ENCODE results near the gene ADGRL3. TPM values are rescaled to one million over a fixed set of nuclear protein-coding genes. Genes with fewer than 3 reads are reported as not detected.

The ADGRL3 gene
- 55.9 TPM for total RNA-seq

DNA sequence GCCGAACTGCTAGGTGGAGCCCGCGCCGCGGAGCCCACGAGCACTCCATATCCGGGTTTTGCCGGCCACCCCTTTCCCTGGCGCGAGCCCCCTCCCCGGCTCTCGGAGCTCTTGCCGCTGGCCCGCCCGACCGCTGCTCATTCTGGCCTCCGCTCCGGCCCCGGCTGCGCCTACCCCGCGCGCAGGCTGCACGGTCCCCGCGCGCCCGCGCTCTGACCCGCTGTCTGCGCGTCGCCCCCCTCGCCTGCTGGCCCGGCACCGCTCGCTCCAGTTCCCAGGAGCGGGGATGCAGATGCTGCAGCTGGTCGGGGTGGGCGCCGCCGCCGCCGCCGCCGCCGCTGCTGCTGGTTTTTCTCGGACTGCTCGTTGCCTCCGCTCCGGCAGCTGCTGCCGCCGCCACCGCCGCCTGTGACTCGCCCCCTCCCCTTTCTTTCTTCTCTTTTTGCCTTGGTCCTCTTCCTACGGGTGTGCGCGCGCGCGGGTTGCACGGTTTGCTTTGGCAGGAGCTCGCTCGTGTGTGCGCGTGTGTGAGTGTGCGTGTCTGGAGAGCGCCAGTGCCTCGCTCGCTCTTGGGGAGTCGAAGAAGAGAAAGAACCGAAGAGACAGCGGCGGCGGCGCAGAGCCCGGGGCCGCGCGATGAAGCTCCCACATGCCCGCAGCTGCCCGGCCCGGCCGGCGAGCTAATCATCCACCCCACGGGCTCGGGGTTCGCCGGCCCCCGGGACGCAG is at the start of gene ADGRL3:
Gene ADGRL3 (plus strand): TSS at position 140 of the 729 bp plus-strand sequence.
- peak; percentile 54 for DNase-seq

GRCh38 chr4:61152433-61152832 is 47.7 kb upstream of the ADGRL3 start:
- DNase-seq: no peak

DNA sequence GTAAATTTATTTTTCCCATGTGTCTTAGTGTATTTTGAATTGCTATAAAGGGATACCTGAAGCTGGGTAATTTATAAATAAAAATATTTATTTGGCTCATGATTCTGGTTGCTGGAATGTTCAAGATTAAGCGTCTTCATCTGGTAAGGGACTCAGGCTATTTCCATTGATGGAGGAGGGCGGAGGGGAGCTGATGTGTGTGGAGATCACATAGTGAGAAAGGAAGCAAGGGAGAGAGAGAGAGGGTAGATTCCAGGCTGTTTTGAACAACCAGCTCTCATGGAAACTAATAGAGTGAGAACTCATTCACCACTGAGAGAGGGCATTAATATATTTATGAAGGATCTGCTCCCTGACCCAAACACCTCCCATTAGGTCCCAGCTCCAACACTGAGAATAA is 39.6 kb upstream of the ADGRL3 start:
- no peak for DNase-seq

GRCh38 chr4:61162116-61162515 is 38.0 kb upstream of the ADGRL3 start:
- no peak for DNase-seq

DNA sequence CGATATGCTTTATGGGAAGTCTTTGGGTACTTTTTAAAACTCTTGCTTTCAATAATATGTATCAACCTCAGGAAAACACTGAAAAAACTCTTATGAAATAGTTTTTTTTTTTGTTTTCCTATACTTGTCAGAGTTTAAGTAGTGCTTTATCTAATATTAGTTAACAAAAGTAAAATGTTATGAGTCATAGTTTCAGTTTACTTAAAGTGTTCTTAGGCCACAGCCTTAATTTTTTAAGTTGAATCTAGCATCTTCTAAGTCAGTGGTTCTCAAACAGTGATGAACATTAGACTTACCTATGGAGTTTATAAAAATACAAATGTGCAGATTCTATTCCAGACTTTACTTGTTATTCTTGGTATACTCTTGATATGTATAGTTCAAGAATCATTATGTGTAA is 26.3 kb upstream of the ADGRL3 start:
- DNase-seq: no peak

DNA sequence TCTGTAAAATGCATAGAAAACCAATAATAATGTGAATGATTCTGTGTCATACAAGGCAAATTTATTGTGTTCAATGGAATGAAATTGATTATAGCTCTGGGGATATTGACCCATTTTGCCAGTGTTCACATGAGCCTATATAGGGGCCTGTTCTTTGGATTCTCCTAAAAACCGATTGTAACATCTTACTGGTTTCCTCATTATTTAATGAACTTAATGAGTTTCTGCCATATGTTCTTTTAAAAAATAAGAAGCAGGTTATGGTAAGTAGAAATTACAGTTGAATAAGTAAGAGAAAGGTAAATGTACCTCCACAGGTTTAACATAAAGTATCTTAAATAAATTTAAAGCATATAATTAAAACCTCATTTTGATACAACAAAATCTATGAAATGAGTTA is 24.6 kb upstream of the ADGRL3 start:
- no peak for DNase-seq

DNA sequence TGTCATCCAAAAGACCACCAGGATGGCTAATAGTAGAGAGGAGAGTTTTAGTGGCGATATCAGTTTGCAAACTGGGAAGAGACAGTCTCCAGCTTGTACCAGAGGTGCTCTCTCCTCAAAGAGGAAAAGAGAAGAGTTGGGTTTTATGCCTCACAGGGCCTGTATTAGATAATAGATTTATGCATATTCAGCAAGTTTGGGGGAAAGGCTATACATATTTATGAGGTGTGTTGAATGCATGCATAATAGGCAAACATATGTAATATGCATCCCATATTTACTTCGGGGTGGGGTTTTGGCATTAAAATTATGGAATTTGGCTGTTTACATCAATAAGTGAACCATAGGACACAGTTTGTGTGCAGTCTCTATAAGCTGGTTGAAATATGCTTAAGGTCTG is 22.8 kb upstream of the ADGRL3 start:
- DNase-seq: no peak

GRCh38 chr4:61180405-61180804 is 19.7 kb upstream of the ADGRL3 start:
- DNase-seq: no peak

GRCh38 chr4:61182915-61183314 is 17.2 kb upstream of the ADGRL3 start:
- no peak for DNase-seq

DNA sequence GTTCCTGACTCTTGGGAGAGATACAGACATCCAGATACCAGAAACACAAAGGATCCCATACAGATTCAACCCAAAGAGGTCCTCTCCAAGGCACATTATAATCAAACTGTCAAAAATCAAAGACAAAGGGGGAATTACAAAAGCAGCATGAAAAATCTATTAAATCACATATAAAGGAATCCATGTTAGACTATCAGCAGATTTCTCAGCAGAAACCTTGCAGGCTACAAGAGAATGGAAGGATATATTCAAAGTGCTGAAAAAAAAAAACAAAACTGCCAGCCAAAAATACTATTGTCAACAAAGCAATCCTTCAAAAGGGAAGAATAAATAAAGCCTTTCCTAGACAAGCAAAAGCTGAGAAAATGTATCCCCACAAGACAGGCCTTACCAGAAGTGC is 14.8 kb upstream of the ADGRL3 start:
- DNase-seq: no peak

- DNase-seq: no peak
These were observed 7.7 kb upstream of the ADGRL3 start for GRCh38 chr4:61192392-61192791.

GRCh38 chr4:61193863-61194262 is 6.3 kb upstream of the ADGRL3 start:
- DNase-seq: no peak

DNA sequence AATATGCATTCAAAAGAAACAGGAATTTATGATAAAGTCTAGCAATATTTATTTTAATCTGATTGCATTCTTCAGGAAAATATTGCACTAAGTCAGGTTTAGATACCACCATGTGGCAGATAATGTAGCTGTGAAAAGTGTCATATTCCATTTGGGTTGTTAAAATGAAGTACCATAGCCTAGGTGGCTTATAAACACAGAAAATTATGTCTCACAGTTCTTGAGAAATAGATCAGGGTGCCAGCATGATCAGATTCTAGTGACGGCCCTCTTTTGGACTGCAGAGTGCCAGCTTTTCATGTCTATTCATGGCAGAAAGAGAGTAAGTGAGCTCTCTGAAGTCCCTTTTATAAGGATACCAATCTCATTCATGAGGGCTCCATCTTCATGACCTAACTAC is 5.6 kb upstream of the ADGRL3 start:
- no peak for DNase-seq

DNA sequence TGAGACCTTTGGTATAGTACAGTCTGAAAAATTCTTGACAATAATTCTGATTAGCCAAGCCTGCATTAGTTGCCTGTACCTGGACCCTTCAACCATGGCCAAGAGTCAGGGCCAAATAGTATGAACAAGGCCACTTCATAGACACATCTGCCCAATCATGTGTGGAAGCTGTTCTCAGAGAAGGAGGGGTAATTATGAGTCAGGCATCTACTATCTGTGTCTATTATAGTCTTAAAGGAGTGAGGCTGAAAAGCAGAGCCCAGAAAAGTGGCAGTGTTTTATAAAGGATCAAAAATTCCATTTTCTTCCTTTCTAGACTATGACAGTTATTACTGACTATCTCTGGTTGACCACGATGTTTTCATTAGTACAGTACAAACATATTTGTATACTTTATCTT is 5.0 kb upstream of the ADGRL3 start:
- no peak for DNase-seq

DNA sequence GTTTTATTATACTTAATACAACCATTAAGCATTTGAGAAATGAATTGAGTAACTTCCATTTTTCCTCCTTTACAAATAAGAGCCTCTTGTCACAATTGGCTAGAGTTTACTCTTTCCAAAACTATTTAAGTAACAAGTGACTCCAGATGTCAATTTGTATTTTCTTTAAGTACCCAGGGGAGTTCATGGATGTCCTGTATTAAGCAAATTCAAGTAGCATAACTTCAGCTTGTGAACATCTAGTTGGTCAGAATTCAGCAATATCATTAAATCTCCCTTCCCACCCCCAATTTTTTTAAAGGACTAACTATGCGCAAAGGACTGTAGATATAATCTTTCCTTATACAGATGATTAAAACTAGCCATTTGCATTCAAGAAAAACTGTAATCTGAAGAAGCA is 1.4 kb upstream of the ADGRL3 start:
- peak; percentile 20 for DNase-seq

DNA sequence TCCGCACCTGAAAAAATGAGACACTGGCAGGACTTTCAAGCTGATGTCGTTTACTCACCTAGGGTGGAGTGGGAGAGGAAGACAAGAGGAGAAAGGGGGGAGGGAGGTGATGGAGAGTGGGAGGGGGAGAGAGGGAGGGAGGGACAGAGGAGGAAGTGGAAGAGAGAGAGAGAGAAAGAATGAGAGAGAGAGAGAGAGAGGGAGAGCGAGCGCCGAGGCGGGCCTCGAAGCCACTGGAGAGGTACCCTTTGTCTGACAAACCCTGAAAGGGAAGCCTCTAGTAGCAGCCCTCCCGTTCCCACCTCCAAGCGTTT is 296 bp upstream of the ADGRL3 start:
- DNase-seq: no peak

DNA sequence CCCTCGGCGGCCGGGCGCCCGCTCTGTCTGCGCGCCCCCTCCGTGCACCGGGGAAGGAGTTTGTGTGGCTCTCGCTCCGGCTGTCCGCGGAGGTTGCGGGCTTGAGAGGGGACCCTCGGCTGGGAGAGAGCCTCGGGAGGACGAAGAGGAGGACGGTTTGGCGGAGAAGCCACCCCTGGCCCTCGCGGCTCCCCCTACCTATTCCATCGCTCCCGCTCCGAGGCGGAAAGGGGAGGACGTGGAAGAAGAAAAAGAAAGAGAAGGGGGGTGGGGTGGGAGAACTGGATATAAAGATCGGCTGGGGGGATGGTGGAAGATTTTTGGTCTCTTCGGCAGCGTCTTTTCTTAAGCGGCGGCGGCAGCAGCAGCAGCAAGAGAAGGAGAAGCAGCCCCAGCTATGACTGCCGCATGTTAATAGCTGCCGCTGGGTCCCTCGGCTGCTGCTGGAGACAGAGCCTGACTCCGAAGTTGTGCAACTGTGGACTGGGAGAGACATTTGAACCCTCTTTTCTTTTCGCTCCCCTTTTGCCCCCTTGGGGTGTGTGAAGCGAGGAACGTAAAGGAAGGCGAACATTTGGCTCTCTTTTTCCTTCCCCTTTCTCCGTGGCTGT is 895 bp downstream of the ADGRL3 start:
- DNase-seq: peak; percentile 47

DNA sequence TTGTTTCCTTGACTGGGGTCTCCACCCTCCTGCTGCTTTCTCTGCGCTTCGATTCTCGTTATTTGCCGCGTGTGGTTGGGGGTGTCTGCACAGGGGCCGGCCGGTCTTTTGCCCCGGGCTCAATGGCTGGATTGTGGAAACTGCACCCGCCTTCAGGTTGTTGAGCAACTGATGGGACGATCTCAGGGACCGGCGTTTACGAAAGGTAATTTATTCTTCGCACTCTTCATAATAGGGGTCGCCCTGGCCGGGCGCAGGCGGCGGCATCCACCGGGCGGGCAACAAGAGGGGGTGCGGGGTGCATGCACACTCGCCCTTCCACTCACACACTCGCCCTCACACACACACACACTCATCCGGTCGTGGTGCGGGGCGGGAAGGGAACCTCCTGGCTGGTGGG is 1.4 kb downstream of the ADGRL3 start:
- no peak for DNase-seq

- DNase-seq: no peak
These were observed 2.0 kb downstream of the ADGRL3 start for GRCh38 chr4:61201961-61202637.

- no peak for DNase-seq
These were observed 2.7 kb downstream of the ADGRL3 start for GRCh38 chr4:61202638-61203435.

- DNase-seq: no peak
These were observed 3.3 kb downstream of the ADGRL3 start for GRCh38 chr4:61203436-61203790.

- no peak for DNase-seq
These were observed 4.4 kb downstream of the ADGRL3 start for GRCh38 chr4:61204353-61205060.

GRCh38 chr4:61205066-61205465 is 4.9 kb downstream of the ADGRL3 start:
- no peak for DNase-seq

Measured in skin of body (tissue), 2 donors.